ENCODE results near the gene HOMER2. TPM values are rescaled to one million over a fixed set of nuclear protein-coding genes. Genes with fewer than 3 reads are reported as not detected.

The HOMER2 gene
- total RNA-seq, 1 experiment from 2014 or later, result 22.6 TPM

DNA sequence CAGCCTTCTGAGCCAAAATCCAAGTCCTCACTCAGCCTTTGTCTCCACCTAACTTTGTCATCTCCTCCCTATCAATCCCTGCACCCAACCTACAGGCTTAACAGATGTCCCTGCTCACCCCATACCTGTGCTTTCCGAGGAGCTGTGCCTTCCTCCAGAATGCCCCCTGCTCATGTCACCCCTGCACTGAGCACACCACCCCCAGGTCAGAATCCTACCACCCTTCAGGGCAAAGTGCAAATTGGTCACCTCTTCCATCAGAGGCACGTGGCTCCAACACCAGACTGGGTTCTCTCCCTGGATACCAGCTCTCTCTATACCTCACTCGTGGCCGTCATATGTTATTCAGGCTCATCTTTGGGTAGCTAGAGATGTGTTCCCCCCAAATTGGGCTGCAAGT lies 29.8 kb downstream of the HOMER2 start:
- Histone ChIP-seq H3K27ac (ENCODE audit: low read length) (no peak overlapping the region), H3K4me3 (ENCODE audit: low read length) (no peak overlapping the region), H3K4me1 (ENCODE audit: insufficient read depth, low read length) (no peaks in the 10 kb centered on the region; the same call in 1 of the 2 replicates), H3K4me2 (ENCODE audit: low read length) (no peak overlapping the region), H3K9me2 (replicated peaks; ENCODE audit: low read length) (no peaks in the 10 kb centered on the region), H3F3A (ENCODE audit: low read length, unreplicated experiment) (no peaks in the 10 kb centered on the region), H3K27me3 (ENCODE audit: low read length) (no peaks in the 10 kb centered on the region), H3K36me3 (ENCODE audit: low read depth, low read length) (no peaks in the 10 kb centered on the region), H3K9ac (ENCODE audit: low read length) (no peak overlapping the region), H3K9me3 (ENCODE audit: low read length) (no peaks in the 10 kb centered on the region), H2AFZ (ENCODE audit: low read length) (no peak overlapping the region), H3K79me2 (ENCODE audit: low read length) (no peaks in the 10 kb centered on the region), H4K20me1 (ENCODE audit: low read length) (no peaks in the 10 kb centered on the region)
- DNase-seq (no peak), ATAC-seq (no peak)
- intact Hi-C loops (cut with micrococcal nuclease), result no loop called here
- ChIA-PET CTCF (no interaction called here), POLR2A (ENCODE audit: unreplicated experiment) (no interaction called here)
- TF ChIP-seq EZH2 (IDR thresholded peaks at IDR 0.05; ENCODE audit: low read length, unreplicated experiment) (no peak), EZH2phosphoT487 (IDR thresholded peaks at IDR 0.05; ENCODE audit: borderline replicate concordance, low read length) (no peak)
- TF ChIP-seq, protein P1, sequence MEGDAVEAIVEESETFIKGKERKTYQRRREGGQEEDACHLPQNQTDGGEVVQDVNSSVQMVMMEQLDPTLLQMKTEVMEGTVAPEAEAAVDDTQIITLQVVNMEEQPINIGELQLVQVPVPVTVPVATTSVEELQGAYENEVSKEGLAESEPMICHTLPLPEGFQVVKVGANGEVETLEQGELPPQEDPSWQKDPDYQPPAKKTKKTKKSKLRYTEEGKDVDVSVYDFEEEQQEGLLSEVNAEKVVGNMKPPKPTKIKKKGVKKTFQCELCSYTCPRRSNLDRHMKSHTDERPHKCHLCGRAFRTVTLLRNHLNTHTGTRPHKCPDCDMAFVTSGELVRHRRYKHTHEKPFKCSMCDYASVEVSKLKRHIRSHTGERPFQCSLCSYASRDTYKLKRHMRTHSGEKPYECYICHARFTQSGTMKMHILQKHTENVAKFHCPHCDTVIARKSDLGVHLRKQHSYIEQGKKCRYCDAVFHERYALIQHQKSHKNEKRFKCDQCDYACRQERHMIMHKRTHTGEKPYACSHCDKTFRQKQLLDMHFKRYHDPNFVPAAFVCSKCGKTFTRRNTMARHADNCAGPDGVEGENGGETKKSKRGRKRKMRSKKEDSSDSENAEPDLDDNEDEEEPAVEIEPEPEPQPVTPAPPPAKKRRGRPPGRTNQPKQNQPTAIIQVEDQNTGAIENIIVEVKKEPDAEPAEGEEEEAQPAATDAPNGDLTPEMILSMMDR (conservative IDR thresholded peaks at IDR 0.05; ENCODE audit: low read depth, low read length), result no peak
- no TSS peak for BruUV-seq (replicated peaks)

DNA sequence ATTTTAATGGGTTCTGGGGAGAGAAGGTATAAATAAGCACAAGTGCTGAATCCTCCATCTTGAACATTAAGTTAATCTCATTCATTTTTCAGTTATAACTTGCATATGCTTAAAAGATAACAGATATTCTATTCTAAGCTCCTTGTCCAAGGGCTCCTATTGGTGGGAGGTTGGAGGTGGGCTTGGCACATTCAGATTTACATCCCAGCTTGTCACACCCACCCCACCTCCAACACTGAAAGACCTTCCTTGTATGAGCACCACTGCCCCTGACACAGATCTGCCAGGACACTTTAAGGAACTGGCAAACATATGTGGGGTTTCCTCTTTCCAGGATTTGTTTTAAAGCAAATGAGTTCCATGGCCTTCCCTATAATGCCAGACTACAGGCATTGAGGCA lies 30.6 kb downstream of the HOMER2 start:
- H3K27me3 ChIP-seq (ENCODE audit: low read length), result no peaks in the 10 kb centered on the region
- no peak overlapping the region for H2AFZ ChIP-seq (ENCODE audit: low read length)
- no peaks in the 10 kb centered on the region for H4K20me1 ChIP-seq (ENCODE audit: low read length)
- TF ChIP-seq, protein P1 (conservative IDR thresholded peaks at IDR 0.05; ENCODE audit: low read depth, low read length), result no peak
- TF ChIP-seq EZH2phosphoT487 (IDR thresholded peaks at IDR 0.05; ENCODE audit: borderline replicate concordance, low read length), result no peak
- H3K27ac ChIP-seq (ENCODE audit: low read length), result no peak overlapping the region
- no peak for ATAC-seq
- H3K9me3 ChIP-seq (ENCODE audit: low read length), result no peaks in the 10 kb centered on the region
- H3K4me2 ChIP-seq (ENCODE audit: low read length), result no peak overlapping the region
- intact Hi-C loops (cut with micrococcal nuclease), result no loop called here
- no peak for DNase-seq
- no peaks in the 10 kb centered on the region for H3K36me3 ChIP-seq (ENCODE audit: low read depth, low read length)
- CTCF ChIA-PET, result no interaction called here
- no peaks in the 10 kb centered on the region for H3K9me2 ChIP-seq (replicated peaks; ENCODE audit: low read length)
- H3K4me1 ChIP-seq (ENCODE audit: insufficient read depth, low read length), result no peaks in the 10 kb centered on the region; the same call in 1 of the 2 replicates
- no peaks in the 10 kb centered on the region for H3K79me2 ChIP-seq (ENCODE audit: low read length)
- H3F3A ChIP-seq (ENCODE audit: low read length, unreplicated experiment), result no peaks in the 10 kb centered on the region
- H3K4me3 ChIP-seq (ENCODE audit: low read length), result no peak overlapping the region
- POLR2A ChIA-PET (ENCODE audit: unreplicated experiment), result no interaction called here
- BruUV-seq (replicated peaks), result no TSS peak
- no peak overlapping the region for H3K9ac ChIP-seq (ENCODE audit: low read length)

DNA sequence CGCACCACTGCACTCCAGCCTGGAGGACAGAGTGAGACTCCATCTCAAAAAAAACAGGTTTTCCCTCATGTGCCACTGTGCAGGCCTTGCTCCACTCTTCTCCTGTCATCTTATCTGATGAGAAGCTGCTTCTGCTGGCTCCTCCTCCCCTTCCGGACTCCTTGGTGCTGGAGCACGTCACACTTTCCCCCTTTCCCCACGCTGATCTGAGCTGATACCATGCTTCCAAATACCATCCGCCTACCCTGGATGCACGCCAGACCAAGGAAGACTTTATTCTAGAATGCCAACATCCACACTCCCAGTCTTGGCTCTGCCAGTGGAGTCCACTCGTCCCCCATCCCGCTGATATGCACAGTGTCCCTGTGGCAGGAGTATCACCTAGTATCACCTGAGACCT lies 31.3 kb downstream of the HOMER2 start:
- Histone ChIP-seq H3K9me3 (ENCODE audit: low read length) (no peaks in the 10 kb centered on the region), H3K27me3 (ENCODE audit: low read length) (no peaks in the 10 kb centered on the region), H4K20me1 (ENCODE audit: low read length) (no peaks in the 10 kb centered on the region), H3K79me2 (ENCODE audit: low read length) (no peaks in the 10 kb centered on the region), H3K9ac (ENCODE audit: low read length) (no peak overlapping the region), H3K4me1 (ENCODE audit: insufficient read depth, low read length) (no peaks in the 10 kb centered on the region; the same call in 1 of the 2 replicates), H3K27ac (ENCODE audit: low read length) (no peak overlapping the region), H2AFZ (ENCODE audit: low read length) (no peak overlapping the region), H3K4me2 (ENCODE audit: low read length) (no peak overlapping the region), H3K36me3 (ENCODE audit: low read depth, low read length) (no peaks in the 10 kb centered on the region), H3K9me2 (replicated peaks; ENCODE audit: low read length) (no peaks in the 10 kb centered on the region), H3K4me3 (ENCODE audit: low read length) (no peak overlapping the region), H3F3A (ENCODE audit: low read length, unreplicated experiment) (no peaks in the 10 kb centered on the region)
- CTCF ChIA-PET, result no interaction called here
- DNase-seq, result no peak
- TF ChIP-seq EZH2 (IDR thresholded peaks at IDR 0.05; ENCODE audit: low read length, unreplicated experiment) (no peak), EZH2phosphoT487 (IDR thresholded peaks at IDR 0.05; ENCODE audit: borderline replicate concordance, low read length) (no peak)
- TF ChIP-seq, protein P1 (conservative IDR thresholded peaks at IDR 0.05; ENCODE audit: low read depth, low read length), result no peak
- POLR2A ChIA-PET (ENCODE audit: unreplicated experiment), result no interaction called here
- intact Hi-C loops (cut with micrococcal nuclease), result no loop called here
- BruUV-seq (replicated peaks), result no TSS peak
- ATAC-seq, result no peak

Measured in PC-3 (cell line).